Ramos (cell line): ENCODE measurements around the gene AOPEP.

Experiments used
- in situ Hi-C: fragments of 300-500 bp; cut with MboI; formaldehyde crosslinking; loops from one replicate; pipeline ENCODE4 v1.14.3; 2022; ENCODE audit warnings: low sequenced_read_pairs; ENCODE audit not compliant: unreplicated experiment

Gene AOPEP

DNA sequence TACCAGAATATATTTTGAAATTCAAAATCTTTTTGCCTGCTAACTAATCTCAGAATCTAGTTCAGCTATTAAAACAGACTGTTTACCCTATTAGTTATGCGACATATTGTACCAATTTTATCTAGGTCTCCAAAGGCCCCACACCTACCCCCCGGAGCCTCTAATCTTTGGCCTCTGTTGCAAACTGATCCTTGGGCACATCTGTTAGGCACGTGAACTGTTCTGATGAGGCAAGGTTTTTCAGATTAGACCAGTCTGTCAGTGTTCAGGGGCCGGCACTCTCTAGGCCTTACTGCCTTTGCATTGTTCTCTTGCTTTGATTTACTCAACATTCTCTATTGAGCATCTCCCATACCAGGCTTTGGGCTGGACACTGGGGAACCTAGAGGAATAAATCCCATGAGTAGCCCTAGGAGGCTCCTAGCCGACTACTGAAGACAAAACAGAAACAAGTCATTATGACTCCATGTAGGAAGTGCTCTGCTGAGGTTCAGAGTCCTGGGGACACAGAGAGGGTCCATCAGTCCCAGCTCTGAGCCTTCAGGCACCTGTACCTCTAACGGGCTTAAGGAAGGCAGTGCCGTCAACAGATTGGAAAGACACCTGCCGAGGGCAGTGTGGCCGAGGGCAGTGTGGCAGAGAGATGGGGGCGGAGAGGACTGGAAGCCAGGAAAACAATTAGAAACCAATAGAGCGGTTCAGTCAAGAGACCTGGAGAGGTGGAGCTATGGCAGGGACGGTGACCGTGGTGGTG, 245.1 kb downstream of the AOPEP start:
- in situ Hi-C loops = no loop called here

DNA sequence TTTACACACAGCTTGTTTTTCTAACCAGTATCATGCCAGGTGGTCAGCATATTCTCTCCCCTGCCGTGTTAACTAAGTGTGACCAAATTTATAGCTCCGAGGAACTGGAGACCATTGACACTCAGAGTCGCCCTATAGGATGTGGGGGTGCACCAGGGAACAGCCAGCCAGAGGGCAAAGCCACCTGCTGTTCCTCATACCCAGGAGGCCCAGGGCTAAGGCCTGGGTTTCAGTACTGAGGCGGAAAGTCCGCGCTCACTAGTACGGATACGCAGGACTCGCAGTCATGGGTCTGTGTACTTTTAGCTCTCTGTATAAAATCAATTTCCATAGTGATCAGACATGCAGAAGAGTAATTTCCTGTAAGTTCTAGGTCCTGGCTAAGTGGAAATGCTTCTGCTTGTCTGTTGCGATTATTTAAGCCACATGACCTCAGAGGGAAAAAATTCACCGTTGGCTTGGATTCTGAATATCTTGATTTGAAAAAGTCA, 247.0 kb downstream of the AOPEP start:
- in situ Hi-C loops = no loop called here

DNA sequence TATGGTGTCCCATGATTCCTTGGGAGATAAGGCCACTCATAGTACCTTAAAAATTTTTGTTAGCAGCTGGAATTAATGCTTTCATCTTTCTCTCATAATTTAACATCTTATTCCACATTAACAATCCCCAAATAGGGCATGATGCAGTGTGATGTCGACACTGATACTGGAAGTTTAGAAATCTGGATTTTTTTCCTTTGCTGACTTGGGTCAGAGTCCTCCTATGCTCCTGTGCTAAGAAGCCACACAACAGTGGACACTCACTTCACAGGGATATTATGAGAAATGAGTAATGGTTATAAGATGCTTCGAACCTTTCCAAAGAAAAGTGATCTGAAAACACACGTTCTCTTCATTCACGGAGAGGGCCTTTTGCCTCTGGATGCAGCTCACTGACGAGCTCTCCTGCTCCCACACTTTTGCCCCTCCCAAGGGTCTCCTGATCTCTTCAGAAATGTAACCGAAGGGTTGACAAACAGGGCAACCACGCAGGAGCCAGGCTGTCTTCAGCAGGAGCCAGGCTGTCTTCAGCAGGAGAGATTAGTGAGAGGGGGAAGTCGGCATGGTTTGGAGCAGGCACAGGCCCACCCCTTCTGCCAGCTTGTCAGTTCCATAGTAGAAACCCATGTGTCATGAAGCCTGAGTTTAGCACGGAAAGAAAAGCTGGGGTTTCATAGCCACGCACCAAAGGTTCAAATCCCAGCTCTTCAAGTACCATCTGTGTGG, 247.8 kb downstream of the AOPEP start:
- in situ Hi-C loops = no loop called here

GRCh38 chr9:94975480-94975879, 249.0 kb downstream of the AOPEP start:
- in situ Hi-C loops = no loop called here

DNA sequence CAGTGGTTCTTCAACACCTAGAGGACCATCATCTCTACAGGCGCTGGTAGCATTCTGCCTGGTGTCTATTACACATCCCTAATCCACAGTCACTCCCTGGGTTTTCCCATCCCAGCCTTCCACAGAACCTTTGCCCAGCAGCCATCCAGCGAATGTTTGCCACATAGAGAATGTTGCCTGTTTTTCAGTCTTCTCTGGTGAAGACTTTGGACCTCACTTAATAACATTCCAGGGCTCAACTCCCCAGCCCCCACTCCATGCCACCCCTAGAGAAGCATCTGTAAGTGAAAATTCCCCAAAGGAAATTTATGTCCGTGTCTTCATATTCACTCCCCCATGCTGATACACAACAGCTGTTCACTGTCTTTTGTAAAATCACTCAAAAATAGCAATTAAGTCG, 249.6 kb downstream of the AOPEP start:
- in situ Hi-C loops = no loop called here

- in situ Hi-C loops = no loop called here
Measured at GRCh38 chr9:94977416-94977815, 250.9 kb downstream of the AOPEP start.

- in situ Hi-C loops = no loop called here
Measured at GRCh38 chr9:94979904-94980507, 253.5 kb downstream of the AOPEP start.

GRCh38 chr9:94980947-94981722, 254.6 kb downstream of the AOPEP start:
- in situ Hi-C loops = no loop called here

GRCh38 chr9:94981723-94982090, 255.2 kb downstream of the AOPEP start:
- in situ Hi-C loops = no loop called here

- in situ Hi-C loops = no loop called here
Measured at GRCh38 chr9:94982211-94982610, 255.7 kb downstream of the AOPEP start.

GRCh38 chr9:94983552-94983951, 257.1 kb downstream of the AOPEP start:
- in situ Hi-C loops = no loop called here

GRCh38 chr9:94984891-94985476, 258.5 kb downstream of the AOPEP start:
- in situ Hi-C loops = no loop called here

DNA sequence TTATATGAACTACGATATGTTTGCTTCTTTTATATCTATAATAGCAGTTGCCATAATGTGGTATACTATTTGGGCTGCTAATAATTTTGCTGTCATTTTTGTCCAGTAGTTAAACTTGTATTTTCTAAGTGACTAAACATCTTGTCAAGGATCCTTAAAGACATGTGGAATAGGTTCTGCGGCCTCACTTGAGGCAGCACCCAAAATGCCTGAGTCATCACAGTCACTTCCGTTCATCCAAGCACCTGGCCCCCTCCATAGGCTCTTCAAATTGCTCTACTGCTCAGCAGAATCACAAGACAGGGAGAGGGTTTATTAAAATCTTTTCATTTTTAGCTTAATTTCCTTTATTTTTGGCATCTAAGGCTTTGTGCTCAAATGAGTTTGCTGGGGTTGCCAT, 259.1 kb downstream of the AOPEP start:
- in situ Hi-C loops = no loop called here

DNA sequence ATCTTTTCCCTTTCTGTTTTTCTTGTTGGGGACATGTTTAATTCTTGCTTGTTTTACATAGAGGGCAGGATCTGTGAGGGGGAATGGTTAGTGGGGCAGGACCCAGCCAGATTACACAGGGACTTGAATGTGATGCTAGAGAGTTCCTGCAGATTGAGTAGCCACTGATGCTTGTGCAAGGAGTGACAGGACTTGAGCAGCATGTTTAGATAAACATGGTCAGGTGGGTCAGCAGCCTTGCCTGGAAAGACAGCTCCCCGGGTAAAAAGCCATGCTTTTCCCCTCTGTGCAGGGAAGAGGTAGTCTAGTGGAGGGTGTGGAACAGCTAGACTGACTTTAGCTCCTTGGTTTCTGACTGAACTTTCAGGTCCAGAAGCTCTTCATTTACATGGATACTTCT, 261.2 kb downstream of the AOPEP start:
- in situ Hi-C loops = no loop called here

GRCh38 chr9:94990897-94991561, 264.5 kb downstream of the AOPEP start:
- in situ Hi-C loops = no loop called here

GRCh38 chr9:94991961-94992907, 265.7 kb downstream of the AOPEP start:
- in situ Hi-C loops = no loop called here

DNA sequence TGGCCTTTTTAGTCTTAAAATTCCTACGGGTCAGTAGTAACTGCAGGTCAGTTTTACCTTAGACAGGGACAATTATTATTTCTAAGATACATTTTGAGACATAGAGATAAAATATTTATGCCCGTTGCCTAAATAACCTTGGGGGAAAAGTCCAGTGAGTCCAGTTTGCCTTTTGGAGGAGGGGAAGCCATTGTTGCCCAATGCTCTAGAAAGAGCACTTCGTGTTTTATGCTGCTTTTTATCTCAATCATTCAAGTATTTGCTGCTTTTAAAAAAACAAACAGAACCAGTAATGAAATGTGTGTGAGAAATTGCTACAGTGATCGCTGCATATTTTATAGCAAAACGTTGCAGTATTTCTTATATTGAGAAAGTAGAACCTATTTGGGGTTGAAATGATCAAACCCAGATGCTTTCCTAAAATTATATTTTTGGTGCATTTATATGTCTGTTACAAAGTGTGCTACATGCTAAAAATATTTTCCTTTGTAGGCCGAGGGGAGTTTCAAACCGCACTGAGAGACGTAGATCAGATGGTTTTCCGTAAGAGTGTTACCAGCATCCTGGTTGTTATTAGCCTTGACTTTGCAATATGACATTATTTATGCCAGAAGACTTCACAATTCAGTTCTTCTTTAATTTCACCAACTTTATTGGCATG, 266.8 kb downstream of the AOPEP start:
- in situ Hi-C loops = no loop called here

GRCh38 chr9:94993821-94994165, 267.3 kb downstream of the AOPEP start:
- in situ Hi-C loops = no loop called here
